Loucy (cell line): ENCODE measurements around the gene GJA9.

Source experiments
- CTCF ChIP-seq: fragments of 200-600 bp; sonication (generic); conservative IDR thresholded peaks from 2 replicates; pipeline ENCODE4 v1.5.1; 2014; ENCODE audit warnings: mild to moderate bottlenecking, antibody characterized with exemption, low read length
- EZH2phosphoT487 ChIP-seq: fragments of 200-600 bp; IDR thresholded peaks from 2 replicates; pipeline ENCODE4 v1.6.1; 2018; ENCODE audit warnings: antibody characterized with exemption, mild to moderate bottlenecking, moderate library complexity, borderline replicate concordance

GRCh38 chr1:38885092-38885491, 3.7 kb upstream of the GJA9 start:
- TF ChIP-seq CTCF (no peak), EZH2phosphoT487 (no peak)
